Measurements from ENCODE around the gene TMPO. TPM values are rescaled to one million over a fixed set of nuclear protein-coding genes. Genes with fewer than 3 reads are reported as not detected.

TMPO gene
- total RNA-seq, 1 donor from 2014 or later, result 45.0 TPM

DNA sequence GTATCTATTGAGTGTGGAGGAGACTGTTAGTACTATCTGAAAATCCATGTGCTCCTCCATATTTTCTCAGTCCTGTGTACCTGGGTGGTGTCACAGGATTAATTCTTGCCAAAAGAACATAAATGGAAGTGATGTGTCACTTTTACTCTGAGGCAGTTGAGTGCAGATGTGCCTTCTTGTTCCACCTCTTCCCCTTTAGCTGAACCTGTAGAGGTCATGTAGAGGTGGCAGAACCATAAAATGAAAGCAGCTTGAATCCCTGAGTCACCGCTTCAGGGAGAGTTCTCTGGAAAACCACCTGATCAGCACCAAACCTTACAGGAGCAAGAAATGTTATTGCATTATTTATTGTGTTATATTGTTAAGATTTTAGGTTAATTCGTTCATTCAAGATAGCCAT lies 63.4 kb downstream of the TMPO start:
- FAIRE-seq (no peak), DNase-seq (ENCODE audit: low read depth) (peak; percentile 23)
- H3K4me3 ChIP-seq (ENCODE audit: low read depth, low read length), result no peak overlapping the region
- no peaks in the 10 kb centered on the region for H3K36me3 ChIP-seq (ENCODE audit: control insufficient read depth, insufficient read depth, low read length)
- no peaks in the 10 kb centered on the region for H3K27me3 ChIP-seq (ENCODE audit: control insufficient read depth, insufficient read depth, low read length)
- TF ChIP-seq, protein P1, sequence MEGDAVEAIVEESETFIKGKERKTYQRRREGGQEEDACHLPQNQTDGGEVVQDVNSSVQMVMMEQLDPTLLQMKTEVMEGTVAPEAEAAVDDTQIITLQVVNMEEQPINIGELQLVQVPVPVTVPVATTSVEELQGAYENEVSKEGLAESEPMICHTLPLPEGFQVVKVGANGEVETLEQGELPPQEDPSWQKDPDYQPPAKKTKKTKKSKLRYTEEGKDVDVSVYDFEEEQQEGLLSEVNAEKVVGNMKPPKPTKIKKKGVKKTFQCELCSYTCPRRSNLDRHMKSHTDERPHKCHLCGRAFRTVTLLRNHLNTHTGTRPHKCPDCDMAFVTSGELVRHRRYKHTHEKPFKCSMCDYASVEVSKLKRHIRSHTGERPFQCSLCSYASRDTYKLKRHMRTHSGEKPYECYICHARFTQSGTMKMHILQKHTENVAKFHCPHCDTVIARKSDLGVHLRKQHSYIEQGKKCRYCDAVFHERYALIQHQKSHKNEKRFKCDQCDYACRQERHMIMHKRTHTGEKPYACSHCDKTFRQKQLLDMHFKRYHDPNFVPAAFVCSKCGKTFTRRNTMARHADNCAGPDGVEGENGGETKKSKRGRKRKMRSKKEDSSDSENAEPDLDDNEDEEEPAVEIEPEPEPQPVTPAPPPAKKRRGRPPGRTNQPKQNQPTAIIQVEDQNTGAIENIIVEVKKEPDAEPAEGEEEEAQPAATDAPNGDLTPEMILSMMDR (IDR thresholded peaks at IDR 0.05; ENCODE audit: insufficient read depth, low read length, severe bottlenecking), result no peak

DNA sequence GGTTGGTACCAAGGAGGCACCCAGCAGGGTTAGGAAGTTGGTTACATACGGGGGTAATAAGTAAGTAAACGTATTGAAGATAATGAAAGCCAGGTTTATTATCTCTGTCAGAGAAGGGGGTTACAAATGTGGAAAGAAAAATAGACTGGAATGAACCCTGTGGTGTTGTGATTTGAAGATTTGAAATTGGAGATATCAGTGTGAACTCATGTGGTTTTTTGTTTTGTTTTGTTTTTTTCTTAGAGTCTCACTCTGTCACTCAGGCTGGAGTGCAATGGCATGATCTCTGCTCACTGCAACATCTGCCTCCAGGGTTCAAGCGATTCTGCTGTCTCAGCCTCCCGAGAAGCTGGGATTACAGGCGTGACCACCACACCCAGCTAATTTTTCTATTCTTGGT lies 64.0 kb downstream of the TMPO start:
- FAIRE-seq (no peak), DNase-seq (ENCODE audit: low read depth) (no peak)
- TF ChIP-seq, protein P1 (IDR thresholded peaks at IDR 0.05; ENCODE audit: insufficient read depth, low read length, severe bottlenecking), result no peak
- H3K27me3 ChIP-seq (ENCODE audit: control insufficient read depth, insufficient read depth, low read length), result no peaks in the 10 kb centered on the region
- H3K4me3 ChIP-seq (ENCODE audit: low read depth, low read length), result no peak overlapping the region
- H3K36me3 ChIP-seq (ENCODE audit: control insufficient read depth, insufficient read depth, low read length), result no peaks in the 10 kb centered on the region

- Histone ChIP-seq H3K36me3 (ENCODE audit: control insufficient read depth, insufficient read depth, low read length) (no peaks in the 10 kb centered on the region), H3K27me3 (ENCODE audit: control insufficient read depth, insufficient read depth, low read length) (no peaks in the 10 kb centered on the region), H3K4me3 (ENCODE audit: low read depth, low read length) (no peak overlapping the region)
- TF ChIP-seq, protein P1 (IDR thresholded peaks at IDR 0.05; ENCODE audit: insufficient read depth, low read length, severe bottlenecking), result no peak
- DNase-seq (ENCODE audit: low read depth) (no peak), FAIRE-seq (no peak)
Observed at GRCh38 chr12:98579835-98580234, 64.4 kb downstream of the TMPO start.

- no peak for DNase-seq (ENCODE audit: low read depth)
- no peak for FAIRE-seq
- H3K27me3 ChIP-seq (ENCODE audit: control insufficient read depth, insufficient read depth, low read length), result no peaks in the 10 kb centered on the region
- no peak overlapping the region for H3K4me3 ChIP-seq (ENCODE audit: low read depth, low read length)
- H3K36me3 ChIP-seq (ENCODE audit: control insufficient read depth, insufficient read depth, low read length), result no peaks in the 10 kb centered on the region
- TF ChIP-seq, protein P1 (IDR thresholded peaks at IDR 0.05; ENCODE audit: insufficient read depth, low read length, severe bottlenecking), result no peak
Observed at GRCh38 chr12:98580695-98581094, 65.3 kb downstream of the TMPO start.

DNA sequence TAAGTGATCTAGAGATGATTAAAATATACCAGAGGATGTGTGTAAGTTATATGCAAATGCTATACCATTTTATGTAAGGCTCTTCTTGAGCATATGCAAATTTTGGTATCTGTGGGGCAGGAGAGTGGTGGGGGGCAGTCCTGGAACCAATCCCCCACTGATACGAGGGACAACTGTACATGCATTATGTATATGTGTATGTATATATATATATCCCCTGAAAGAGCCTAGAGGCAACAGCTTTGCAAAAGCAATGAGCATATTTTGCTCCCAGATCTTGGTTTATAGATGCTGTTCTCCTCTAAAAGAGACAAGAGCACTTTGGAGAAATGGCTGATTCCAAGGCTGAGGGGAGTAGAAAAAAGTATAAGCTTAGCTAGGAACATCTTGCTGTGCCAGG lies 65.7 kb downstream of the TMPO start:
- FAIRE-seq, result no peak
- DNase-seq (ENCODE audit: low read depth), result no peak
- TF ChIP-seq, protein P1 (IDR thresholded peaks at IDR 0.05; ENCODE audit: insufficient read depth, low read length, severe bottlenecking), result no peak
- Histone ChIP-seq H3K4me3 (ENCODE audit: low read depth, low read length) (no peak overlapping the region), H3K27me3 (ENCODE audit: control insufficient read depth, insufficient read depth, low read length) (no peaks in the 10 kb centered on the region), H3K36me3 (ENCODE audit: control insufficient read depth, insufficient read depth, low read length) (no peaks in the 10 kb centered on the region)

- Histone ChIP-seq H3K36me3 (ENCODE audit: control insufficient read depth, insufficient read depth, low read length) (no peaks in the 10 kb centered on the region), H3K4me3 (ENCODE audit: low read depth, low read length) (no peak overlapping the region), H3K27me3 (ENCODE audit: control insufficient read depth, insufficient read depth, low read length) (no peaks in the 10 kb centered on the region)
- TF ChIP-seq, protein P1 (IDR thresholded peaks at IDR 0.05; ENCODE audit: insufficient read depth, low read length, severe bottlenecking), result no peak
- no peak for FAIRE-seq
- no peak for DNase-seq (ENCODE audit: low read depth)
Observed at GRCh38 chr12:98582093-98582492, 66.7 kb downstream of the TMPO start.

Data from bronchial epithelial cell (primary cell).